ENCODE results near the gene ZNF675.

DNA sequence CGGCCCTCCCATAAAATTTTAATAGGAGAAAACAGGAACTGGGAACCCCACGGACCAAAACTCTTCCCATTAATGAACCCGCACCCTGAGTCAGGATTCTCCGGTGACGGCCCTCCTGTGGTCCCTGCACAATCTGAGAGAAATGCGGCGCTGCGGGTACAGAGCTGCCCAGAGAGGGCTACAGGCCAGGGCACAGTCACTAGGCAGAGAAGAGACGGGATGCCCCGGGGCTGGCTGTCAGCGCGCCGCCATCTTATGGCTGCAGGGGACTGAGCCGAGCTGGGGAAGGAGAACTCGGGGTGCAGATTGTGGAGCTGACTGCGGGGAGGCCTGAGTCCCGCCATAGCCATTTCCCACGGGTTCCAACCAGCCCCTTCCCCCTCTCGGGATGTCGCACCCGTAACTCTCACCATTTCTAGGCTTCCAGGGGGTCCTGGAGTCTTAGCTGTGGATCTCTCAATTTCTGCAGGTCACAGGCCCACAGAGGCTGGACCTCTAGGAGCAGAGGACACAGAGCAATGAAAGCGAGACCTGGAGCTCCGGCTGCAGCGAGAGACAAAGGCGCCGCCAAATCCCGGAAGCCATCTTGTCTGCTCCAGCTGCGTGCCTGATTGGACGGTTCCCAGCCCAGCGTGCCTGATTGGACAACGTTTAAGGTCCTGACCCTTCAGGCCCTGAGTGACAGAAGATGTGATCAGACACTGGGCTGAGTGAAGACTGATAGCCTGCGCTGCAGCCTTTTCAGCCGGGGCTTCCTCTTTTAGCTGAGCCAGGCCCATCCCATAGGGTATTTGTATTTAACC is at the start of gene ZNF675:
- TF ChIP-seq EZH2 (IDR thresholded peaks at IDR 0.05; ENCODE audit: low read length, unreplicated experiment) (no peak), EZH2phosphoT487 (IDR thresholded peaks at IDR 0.05; ENCODE audit: borderline replicate concordance, low read length) (no peak)
- TF ChIP-seq, protein P1, sequence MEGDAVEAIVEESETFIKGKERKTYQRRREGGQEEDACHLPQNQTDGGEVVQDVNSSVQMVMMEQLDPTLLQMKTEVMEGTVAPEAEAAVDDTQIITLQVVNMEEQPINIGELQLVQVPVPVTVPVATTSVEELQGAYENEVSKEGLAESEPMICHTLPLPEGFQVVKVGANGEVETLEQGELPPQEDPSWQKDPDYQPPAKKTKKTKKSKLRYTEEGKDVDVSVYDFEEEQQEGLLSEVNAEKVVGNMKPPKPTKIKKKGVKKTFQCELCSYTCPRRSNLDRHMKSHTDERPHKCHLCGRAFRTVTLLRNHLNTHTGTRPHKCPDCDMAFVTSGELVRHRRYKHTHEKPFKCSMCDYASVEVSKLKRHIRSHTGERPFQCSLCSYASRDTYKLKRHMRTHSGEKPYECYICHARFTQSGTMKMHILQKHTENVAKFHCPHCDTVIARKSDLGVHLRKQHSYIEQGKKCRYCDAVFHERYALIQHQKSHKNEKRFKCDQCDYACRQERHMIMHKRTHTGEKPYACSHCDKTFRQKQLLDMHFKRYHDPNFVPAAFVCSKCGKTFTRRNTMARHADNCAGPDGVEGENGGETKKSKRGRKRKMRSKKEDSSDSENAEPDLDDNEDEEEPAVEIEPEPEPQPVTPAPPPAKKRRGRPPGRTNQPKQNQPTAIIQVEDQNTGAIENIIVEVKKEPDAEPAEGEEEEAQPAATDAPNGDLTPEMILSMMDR (conservative IDR thresholded peaks at IDR 0.05; ENCODE audit: low read depth, low read length) = peak; percentile 33; the same call in 1 of the 2 replicates
